GM19372 (cell line): Measurements from ENCODE around the gene ANKIB1.
A peak's percentile ranks its signal among the peaks of the same experiment; 100 is the strongest.

Source experiments
- ATAC-seq: cut with Tn5 transposase; IDR thresholded peaks from one replicate; pipeline ENCODE4 v1.9.1; 2021; ENCODE audit warnings: mild to moderate bottlenecking, low read depth, moderate library complexity; ENCODE audit not compliant: unreplicated experiment

The ANKIB1 gene

GRCh38 chr7:92446869-92447344 lies 201.1 kb downstream of the ANKIB1 start:
- ATAC-seq, result no peak

- peak; percentile 85 for ATAC-seq
Measured at GRCh38 chr7:92447345-92448204, 201.8 kb downstream of the ANKIB1 start, which contains the start of gene GATAD1. Gene GATAD1, plus strand, starts transcription at chr7:92447482. Its CDS starts 248 bp downstream, at chr7:92447730.

- peak; percentile 44 for ATAC-seq
Measured at GRCh38 chr7:92448205-92448747, 202.5 kb downstream of the ANKIB1 start.
